GM18868 (cell line): ENCODE results near the gene METTL16.

ENCODE experiments used
- ATAC-seq: cut with Tn5 transposase; IDR thresholded peaks from one replicate; pipeline ENCODE4 v1.9.1; 2021; ENCODE audit warnings: mild to moderate bottlenecking, moderate library complexity; ENCODE audit not compliant: unreplicated experiment

The METTL16 gene

DNA sequence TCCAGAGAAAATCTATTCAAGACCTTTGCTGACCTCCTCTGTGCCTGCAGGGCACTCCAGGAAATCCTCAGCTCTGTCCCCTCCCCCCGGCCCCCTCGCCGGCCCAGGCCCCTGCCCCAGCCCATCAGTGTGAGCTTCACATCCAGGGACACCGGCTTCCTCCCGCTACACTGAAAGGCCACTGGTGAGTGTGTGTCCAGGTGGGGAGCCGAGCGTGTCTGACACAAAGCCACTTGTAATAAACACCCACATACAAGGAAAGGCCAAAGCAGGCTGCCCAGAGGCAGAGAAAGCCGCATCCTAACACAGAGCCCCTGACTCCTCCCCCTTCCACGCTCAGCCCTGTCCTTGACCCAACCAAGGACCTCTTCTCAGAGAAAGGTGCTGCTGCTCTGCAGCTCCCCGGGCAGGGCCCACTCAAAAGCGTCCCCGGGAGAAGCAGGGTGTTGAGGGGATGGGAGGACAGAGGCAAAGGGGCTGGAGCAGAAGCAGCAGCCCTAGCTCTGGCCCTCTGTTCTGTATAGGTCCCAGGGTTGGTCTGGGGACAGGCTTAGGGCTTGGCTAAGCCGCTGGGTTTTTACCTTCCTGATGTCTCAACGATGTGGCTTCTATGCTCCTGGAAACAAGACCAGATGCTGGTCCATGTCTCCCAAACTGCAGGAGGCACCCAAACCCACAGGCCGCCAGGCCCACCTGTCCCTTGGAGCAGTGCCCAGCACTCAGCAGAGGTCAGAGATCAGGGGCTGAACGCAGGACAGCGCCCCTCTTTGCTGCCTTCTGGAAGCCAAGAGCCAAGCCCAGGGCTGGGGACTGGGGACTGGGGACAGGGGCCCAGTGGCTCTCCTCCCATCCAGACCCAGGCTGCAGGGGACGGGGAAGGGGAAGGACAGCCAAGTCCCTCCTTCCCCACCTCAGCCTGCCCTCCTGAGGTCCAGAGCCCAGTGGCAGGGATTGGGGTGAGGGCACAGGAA lies 126.2 kb downstream of the METTL16 start:
- ATAC-seq: no peak

- no peak for ATAC-seq
Measured at GRCh38 chr17:2384439-2385127, 127.1 kb downstream of the METTL16 start.

- no peak for ATAC-seq
Measured at GRCh38 chr17:2383628-2384167, 128.0 kb downstream of the METTL16 start.

DNA sequence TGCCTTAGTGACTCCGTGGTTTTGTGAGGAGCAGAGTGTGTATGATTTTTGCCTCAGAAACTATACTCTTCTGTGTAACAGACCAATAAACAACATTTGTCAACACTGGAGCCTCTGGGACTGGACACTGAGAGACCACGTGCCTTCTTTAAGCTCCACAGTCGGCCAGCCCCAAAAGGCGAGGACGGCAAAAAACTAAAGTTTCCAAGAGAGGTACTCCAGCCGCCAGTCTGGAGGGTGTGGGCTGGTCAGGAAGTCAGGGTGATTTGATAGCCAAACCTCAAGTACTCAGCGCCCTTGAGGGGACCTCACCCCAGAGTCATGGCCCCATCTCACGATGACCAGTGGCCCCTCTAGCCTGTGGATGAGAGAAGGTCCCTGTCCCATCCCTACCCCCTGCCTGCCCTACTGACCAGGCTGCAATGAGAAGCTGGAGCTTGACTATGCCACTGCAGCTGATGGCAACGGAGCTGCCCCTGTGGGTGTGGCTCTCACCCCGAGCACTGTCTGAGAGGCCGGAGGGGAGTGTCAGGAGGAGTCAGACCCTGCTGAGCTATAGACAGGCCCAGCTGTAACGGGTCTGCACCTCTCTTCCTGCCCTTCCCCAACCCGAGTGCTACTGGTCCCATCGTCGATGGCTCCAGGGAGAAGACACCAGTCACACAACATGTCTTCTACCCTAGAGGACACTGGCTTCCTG lies 130.6 kb downstream of the METTL16 start:
- ATAC-seq: no peak

DNA sequence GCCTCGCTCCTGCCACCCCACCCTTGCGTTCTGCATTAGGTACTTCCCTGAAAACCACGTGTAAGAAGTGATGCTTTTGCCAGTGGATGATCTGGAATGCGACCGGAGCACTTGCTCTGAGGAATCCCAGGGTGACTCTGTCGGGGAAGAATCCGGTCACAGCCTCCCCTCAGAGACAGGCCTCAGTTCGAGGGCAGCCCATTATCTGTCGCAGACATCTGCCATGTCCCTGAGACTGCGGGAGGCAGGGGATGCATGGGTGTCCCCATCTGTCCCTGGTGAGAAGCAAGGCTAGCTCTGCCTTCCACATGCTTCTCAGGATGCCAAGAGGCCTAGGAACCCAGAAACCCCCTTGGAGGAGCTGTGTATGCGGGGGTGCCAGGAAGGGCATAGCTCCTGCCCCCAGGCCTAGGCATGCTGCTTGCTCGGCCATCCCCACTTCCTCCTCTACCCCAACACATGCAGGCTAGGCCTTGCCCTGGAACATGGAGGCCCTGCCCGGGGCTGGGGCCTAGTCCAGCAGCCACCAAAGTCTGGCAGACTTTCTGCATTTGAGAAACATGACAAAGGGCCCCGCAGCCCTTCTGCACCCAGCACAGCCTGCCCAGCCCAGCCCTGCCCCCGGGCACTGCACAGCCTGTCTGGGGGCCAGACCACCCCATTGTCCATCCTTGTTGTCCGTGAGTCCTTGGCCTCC lies 131.3 kb downstream of the METTL16 start:
- no peak for ATAC-seq

DNA sequence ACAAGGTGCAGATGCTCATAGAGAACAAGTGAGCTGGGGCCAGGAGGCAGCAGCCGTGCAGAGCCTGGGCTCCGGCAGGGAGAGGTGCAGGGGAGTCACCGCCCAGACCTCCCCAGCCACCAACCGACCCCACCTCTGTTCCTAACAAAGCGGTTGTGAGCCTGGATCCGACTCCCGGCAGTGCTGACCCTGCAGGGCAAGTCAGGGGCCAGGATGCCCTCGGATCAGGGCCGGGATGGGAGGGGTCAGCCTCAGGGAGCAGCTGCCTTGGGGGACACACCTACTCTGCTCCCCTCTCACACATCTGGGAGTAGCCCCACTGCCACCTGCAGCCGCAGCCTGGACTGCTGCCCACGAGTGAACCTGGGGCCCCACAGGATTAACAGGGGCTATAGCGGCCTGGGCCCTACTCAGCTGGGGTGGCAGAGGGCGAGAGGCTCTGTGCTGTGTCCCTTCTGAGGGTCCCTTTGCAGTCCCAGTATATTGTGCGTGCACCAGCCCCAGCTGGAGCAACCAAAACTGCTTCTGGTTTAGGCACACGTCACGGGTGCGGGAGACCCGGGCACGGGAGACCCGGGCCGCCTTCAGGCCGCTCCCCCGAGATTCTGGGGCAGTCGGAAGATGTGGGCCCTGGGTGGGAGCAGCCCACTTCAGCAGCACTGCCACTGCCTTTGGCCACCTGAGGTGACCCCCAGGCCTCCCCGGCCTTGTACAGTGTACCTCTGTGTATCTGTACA lies 132.0 kb downstream of the METTL16 start:
- no peak for ATAC-seq

DNA sequence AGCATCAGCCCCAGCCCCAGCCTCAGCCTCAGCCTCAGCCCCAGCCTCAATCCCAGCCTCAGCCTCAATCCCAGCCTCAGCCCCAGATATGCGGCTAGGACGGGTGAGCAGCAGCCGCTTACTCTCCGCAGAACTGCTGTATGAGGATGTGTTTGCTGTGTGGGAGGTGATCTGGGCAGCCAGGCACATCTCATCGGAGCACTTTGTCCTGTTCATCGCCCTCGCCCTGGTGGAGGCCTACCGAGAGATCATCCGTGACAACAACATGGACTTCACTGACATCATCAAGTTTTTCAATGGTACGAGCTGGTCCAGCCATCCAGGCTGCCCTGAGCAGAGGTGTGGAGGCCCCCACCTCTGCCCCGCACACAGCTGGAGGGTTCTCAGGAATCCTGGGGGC lies 132.8 kb downstream of the METTL16 start:
- ATAC-seq: no peak

DNA sequence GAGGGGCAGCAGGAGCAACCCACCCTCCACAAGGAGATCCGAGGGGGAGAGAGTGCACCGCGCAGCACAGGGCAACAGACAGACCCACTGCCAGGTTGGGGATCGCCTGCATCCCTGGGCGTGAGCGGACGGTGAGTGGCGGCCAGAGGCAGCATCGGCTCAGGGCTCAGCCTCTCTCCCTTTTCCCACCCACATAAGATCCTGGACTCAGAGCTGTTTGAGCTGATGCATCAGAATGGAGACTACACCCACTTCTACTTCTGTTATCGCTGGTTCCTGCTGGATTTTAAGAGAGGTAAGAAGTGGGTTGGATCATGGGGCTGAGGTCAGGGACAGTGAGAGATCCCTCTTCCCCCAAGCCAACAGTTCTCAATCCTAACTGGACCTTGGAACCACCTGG lies 134.0 kb downstream of the METTL16 start:
- ATAC-seq: no peak

- no peak for ATAC-seq
Measured at GRCh38 chr17:2376107-2376506, 135.6 kb downstream of the METTL16 start.

DNA sequence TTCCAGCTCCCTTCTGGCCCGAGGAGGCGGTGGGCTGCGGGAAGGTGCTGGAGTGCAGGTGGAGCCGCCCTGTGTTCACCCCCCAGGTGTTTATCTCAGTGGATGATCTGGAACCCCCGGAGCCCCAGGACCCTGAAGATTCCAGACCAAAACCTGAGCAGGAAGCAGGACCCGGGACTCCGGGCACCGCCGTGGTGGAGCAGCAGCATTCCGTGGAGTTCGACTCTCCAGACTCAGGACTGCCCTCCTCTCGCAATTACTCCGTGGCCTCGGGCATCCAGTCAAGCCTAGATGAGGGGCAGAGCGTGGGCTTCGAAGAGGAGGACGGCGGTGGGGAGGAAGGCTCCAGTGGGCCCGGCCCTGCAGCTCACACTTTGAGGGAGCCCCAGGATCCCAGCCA lies 136.3 kb downstream of the METTL16 start:
- ATAC-seq: no peak

- no peak for ATAC-seq
Measured at GRCh38 chr17:2374549-2375285, 137.0 kb downstream of the METTL16 start.

DNA sequence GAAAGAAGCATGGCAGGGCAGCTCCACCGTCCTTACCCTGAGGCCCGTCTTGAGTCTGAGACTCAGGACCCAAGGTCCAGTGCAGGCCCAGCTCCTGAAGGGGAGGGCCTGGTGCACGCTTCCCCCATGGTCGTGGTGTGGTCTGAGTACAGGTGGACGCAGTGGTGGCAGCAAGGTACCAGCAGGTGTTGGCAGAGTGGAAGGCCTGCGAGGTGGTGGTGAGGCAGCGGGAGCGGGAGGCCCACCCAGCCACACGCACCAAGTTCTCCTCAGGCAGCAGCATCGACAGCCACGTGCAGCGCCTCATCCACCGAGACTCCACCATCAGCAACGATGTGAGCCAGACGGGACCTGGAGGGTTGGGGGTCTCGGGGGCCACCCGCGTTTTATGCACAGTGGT lies 138.5 kb downstream of the METTL16 start:
- ATAC-seq: no peak

DNA sequence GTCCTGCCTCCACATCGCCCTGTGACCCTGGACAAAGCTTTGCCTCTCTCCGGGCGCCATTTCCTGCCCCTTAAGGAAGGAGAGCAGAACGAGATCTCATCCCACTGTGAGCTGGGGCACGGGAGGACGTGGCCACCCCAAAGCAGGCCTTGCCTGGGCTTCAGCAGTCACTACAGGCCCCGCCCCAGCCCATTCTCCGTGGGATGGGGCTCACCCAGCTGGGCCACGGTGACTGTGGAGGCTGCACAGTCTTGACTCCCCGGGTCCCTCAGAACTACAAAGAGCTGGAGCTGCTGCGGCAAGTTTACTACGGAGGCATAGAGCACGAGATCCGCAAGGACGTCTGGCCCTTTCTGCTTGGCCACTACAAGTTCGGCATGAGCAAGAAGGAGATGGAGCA lies 139.0 kb downstream of the METTL16 start:
- no peak for ATAC-seq

DNA sequence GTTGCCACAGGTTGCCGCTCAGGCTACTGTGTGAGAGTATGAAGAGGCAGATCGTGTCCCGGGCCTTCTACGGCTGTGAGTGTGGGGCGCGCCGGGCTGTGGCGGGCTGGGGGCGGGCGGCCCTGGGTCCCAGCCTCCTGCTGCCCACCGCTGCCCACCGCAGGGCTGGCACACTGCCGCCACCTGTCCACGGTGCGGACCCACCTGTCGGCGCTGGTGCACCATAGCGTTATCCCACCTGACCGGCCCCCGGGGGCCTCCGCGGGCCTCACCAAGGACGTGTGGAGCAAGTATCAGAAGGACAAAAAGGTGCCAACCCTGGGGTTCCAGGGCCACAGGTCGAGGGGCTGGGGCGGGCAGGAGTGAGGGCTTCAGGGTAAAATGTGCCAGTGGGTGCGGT lies 139.5 kb downstream of the METTL16 start:
- no peak for ATAC-seq

GRCh38 chr17:2371183-2372130 lies 140.2 kb downstream of the METTL16 start:
- ATAC-seq: no peak

- no peak for ATAC-seq
Measured at GRCh38 chr17:2370211-2370589, 141.5 kb downstream of the METTL16 start.

- ATAC-seq: no peak
Measured at GRCh38 chr17:2369551-2370210, 142.0 kb downstream of the METTL16 start.

GRCh38 chr17:2369039-2369438 lies 142.6 kb downstream of the METTL16 start:
- no peak for ATAC-seq
